ENCODE data around the gene TGDS.

GRCh38 chr13:94524407-94524806 lies 71.5 kb downstream of the TGDS start:
- TF ChIP-seq POLR2AphosphoS5 (IDR thresholded peaks at IDR 0.05) (no peak), CTCF (IDR thresholded peaks at IDR 0.05) (no peak), POLR2A (IDR thresholded peaks at IDR 0.05) (no peak)
